Measurements from ENCODE around the gene OAF.

DNA sequence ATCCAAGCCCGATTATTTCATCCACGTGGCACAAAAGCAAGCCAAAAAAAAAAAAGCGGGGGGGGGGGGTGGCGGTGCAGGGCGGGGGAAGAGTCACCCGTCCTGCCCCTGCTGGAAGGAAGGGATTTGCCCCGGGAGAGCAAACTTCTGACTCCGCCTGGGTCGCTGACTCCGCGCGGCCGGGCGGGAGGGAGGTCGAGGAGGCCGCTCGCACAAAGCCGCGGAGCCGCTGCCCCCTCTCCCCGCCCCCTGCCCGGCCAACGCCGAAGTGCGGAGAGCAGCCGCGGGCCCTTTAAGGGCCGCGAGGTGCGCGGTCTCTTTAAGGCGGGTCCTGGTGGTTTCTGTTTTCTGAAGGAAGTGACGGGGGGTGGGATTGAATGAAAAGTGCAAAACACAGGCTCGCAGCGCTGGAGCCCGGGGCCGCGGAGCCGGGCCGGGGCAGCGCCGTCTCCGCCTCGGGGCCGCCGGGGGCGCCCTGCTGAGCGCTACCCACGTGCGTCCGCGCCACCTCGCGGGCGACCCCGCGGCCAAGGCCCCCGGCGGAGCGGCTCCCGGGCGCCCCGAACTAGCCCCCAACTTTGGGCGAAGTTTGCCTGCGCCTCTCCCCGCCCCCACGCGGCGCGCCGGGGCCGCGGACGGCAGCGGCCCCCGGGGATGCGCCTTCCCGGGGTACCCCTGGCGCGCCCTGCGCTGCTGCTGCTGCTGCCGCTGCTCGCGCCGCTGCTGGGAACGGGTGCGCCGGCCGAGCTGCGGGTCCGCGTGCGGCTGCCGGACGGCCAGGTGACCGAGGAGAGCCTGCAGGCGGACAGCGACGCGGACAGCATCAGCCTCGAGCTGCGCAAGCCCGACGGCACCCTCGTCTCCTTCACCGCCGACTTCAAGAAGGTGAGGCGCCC, at the start of gene OAF:
- TF ChIP-seq TBP (IDR thresholded peaks at IDR 0.05; ENCODE audit: low read depth, low read length) (no peak), JUND (IDR thresholded peaks at IDR 0.05; ENCODE audit: low read length) (no peak)
- TF ChIP-seq, protein P1, sequence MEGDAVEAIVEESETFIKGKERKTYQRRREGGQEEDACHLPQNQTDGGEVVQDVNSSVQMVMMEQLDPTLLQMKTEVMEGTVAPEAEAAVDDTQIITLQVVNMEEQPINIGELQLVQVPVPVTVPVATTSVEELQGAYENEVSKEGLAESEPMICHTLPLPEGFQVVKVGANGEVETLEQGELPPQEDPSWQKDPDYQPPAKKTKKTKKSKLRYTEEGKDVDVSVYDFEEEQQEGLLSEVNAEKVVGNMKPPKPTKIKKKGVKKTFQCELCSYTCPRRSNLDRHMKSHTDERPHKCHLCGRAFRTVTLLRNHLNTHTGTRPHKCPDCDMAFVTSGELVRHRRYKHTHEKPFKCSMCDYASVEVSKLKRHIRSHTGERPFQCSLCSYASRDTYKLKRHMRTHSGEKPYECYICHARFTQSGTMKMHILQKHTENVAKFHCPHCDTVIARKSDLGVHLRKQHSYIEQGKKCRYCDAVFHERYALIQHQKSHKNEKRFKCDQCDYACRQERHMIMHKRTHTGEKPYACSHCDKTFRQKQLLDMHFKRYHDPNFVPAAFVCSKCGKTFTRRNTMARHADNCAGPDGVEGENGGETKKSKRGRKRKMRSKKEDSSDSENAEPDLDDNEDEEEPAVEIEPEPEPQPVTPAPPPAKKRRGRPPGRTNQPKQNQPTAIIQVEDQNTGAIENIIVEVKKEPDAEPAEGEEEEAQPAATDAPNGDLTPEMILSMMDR (IDR thresholded peaks at IDR 0.05; ENCODE audit: control extremely low read depth in 1 of 3, insufficient read depth in 1 of 3, low read depth in 1 of 3, low read length in 3 of 3) = no peak

Measured in H1 (cell line).